HAP-1 (cell line): Measurements from ENCODE around the gene DSCAM.
"Not testable (repeated sequence)": the region's sequence is repeated elsewhere in the genome, so short reads cannot be mapped to it uniquely, and the experiment has no call there.

ENCODE experiments used
- DNase-seq, 2 experiments: peaks; one replicate each; pipeline ENCODE4 v3.0.0-alpha.2; 2016 to 2020; ENCODE audit warnings: low spot score in 2 of 2
- H3K27me3 ChIP-seq: fragments of 250-450 bp; sonication (Bioruptor Pico); 2 replicates; pipeline ENCODE4 v1.5.1; 2020; ENCODE audit warnings: low read depth, mild to moderate bottlenecking, moderate library complexity
- H3K36me3 ChIP-seq: fragments of 250-450 bp; sonication (Bioruptor Pico); replicated peaks from 2 replicates; pipeline ENCODE4 v1.5.1; 2020; ENCODE audit warnings: mild to moderate bottlenecking
- H3K4me1 ChIP-seq: fragments of 250-450 bp; sonication (Bioruptor Pico); 2 replicates; pipeline ENCODE4 v1.5.1; 2020; ENCODE audit warnings: mild to moderate bottlenecking
- H3K4me3 ChIP-seq: fragments of 250-450 bp; sonication (Bioruptor Pico); 2 replicates; pipeline ENCODE4 v1.5.1; 2020; ENCODE audit warnings: mild to moderate bottlenecking, moderate library complexity
- H3K9me3 ChIP-seq: fragments of 250-450 bp; sonication (Bioruptor Pico); 2 replicates; pipeline ENCODE4 v1.5.1; 2020; ENCODE audit warnings: mild to moderate bottlenecking, moderate library complexity
- in situ Hi-C: fragments of 300-500 bp; cut with MboI; formaldehyde crosslinking; loops from 3 replicates; pipeline ENCODE4 v1.14.3; 2020; ENCODE audit warnings: low sequenced_read_pairs, inconsistent platforms, mixed read lengths

DSCAM gene

GRCh38 chr21:40194185-40194980 is 652.6 kb downstream of the DSCAM start:
- Histone ChIP-seq H3K9me3 (peaks cover 4% of the 10 kb centered on the region; the same call in 1 of the 2 replicates), H3K36me3 (no peaks in the 10 kb centered on the region), H3K4me1 (no peaks in the 10 kb centered on the region), H3K27me3 (no peaks in the 10 kb centered on the region), H3K4me3 (no peak overlapping the region)
- in situ Hi-C loops: no loop called here
- no peak for DNase-seq

GRCh38 chr21:40191616-40192015 is 655.3 kb downstream of the DSCAM start:
- Histone ChIP-seq H3K36me3 (no peaks in the 10 kb centered on the region), H3K4me3 (no peak overlapping the region), H3K4me1 (no peaks in the 10 kb centered on the region), H3K9me3 (peaks cover 4% of the 10 kb centered on the region; the same call in 1 of the 2 replicates), H3K27me3 (no peaks in the 10 kb centered on the region)
- no peak for DNase-seq
- in situ Hi-C loops: no loop called here

GRCh38 chr21:40191196-40191595 is 655.8 kb downstream of the DSCAM start:
- no peaks in the 10 kb centered on the region for H3K27me3 ChIP-seq
- no peak for DNase-seq
- in situ Hi-C loops: no loop called here

GRCh38 chr21:40187946-40188654 is 658.9 kb downstream of the DSCAM start:
- in situ Hi-C loops: no loop called here
- no peak overlapping the region for H3K4me3 ChIP-seq
- no peaks in the 10 kb centered on the region for H3K4me1 ChIP-seq
- H3K27me3 ChIP-seq: no peaks in the 10 kb centered on the region
- peaks cover 2% of the 10 kb centered on the region; the same call in 1 of the 2 replicates for H3K9me3 ChIP-seq
- H3K36me3 ChIP-seq: no peaks in the 10 kb centered on the region
- DNase-seq: no peak

More at GRCh38 chr21:40191196-40191595, 655.8 kb downstream of the DSCAM start:
- Histone ChIP-seq H3K4me1 (no peaks in the 10 kb centered on the region), H3K4me3 (no peak overlapping the region), H3K9me3 (peaks cover 4% of the 10 kb centered on the region; the same call in 1 of the 2 replicates), H3K36me3 (no peaks in the 10 kb centered on the region)

GRCh38 chr21:40187244-40187643 is 659.7 kb downstream of the DSCAM start:
- H3K4me3 ChIP-seq: no peak overlapping the region
- in situ Hi-C loops: no loop called here
- no peaks in the 10 kb centered on the region for H3K9me3 ChIP-seq
- no peaks in the 10 kb centered on the region for H3K27me3 ChIP-seq
- no peak for DNase-seq
- no peaks in the 10 kb centered on the region for H3K4me1 ChIP-seq
- H3K36me3 ChIP-seq: no peaks in the 10 kb centered on the region

GRCh38 chr21:40186045-40186444 is 660.9 kb downstream of the DSCAM start:
- Histone ChIP-seq H3K4me3 (no peak overlapping the region), H3K4me1 (no peaks in the 10 kb centered on the region), H3K27me3 (no peaks in the 10 kb centered on the region), H3K36me3 (no peaks in the 10 kb centered on the region), H3K9me3 (no peaks in the 10 kb centered on the region; the same call in 1 of the 2 replicates)
- DNase-seq: no peak
- in situ Hi-C loops: no loop called here

GRCh38 chr21:40185208-40185607 is 661.8 kb downstream of the DSCAM start:
- H3K9me3 ChIP-seq: no peaks in the 10 kb centered on the region; the same call in 1 of the 2 replicates
- H3K4me3 ChIP-seq: no peak overlapping the region
- in situ Hi-C loops: no loop called here
- DNase-seq: no peak
- no peaks in the 10 kb centered on the region for H3K4me1 ChIP-seq
- H3K27me3 ChIP-seq: no peaks in the 10 kb centered on the region
- H3K36me3 ChIP-seq: no peaks in the 10 kb centered on the region

GRCh38 chr21:40182491-40182890 is 664.5 kb downstream of the DSCAM start:
- H3K4me3 ChIP-seq, in situ Hi-C loops, DNase-seq, H3K27me3 ChIP-seq, H3K4me1 ChIP-seq, H3K36me3 ChIP-seq, H3K9me3 ChIP-seq: not testable (repeated sequence)

GRCh38 chr21:40179166-40179565 is 667.8 kb downstream of the DSCAM start:
- H3K9me3 ChIP-seq: no peaks in the 10 kb centered on the region; the same call in 1 of the 2 replicates
- H3K36me3 ChIP-seq: no peaks in the 10 kb centered on the region
- no peaks in the 10 kb centered on the region for H3K27me3 ChIP-seq
- H3K4me1 ChIP-seq: no peaks in the 10 kb centered on the region
- DNase-seq: no peak
- in situ Hi-C loops: no loop called here
- H3K4me3 ChIP-seq: no peak overlapping the region

- in situ Hi-C loops: no loop called here
- DNase-seq: no peak
- H3K4me3 ChIP-seq: no peak overlapping the region
- no peaks in the 10 kb centered on the region for H3K4me1 ChIP-seq
- H3K27me3 ChIP-seq: no peaks in the 10 kb centered on the region
- H3K9me3 ChIP-seq: no peaks in the 10 kb centered on the region; the same call in 1 of the 2 replicates
- H3K36me3 ChIP-seq: no peaks in the 10 kb centered on the region
Measured at GRCh38 chr21:40178726-40179125, 668.2 kb downstream of the DSCAM start.

- Histone ChIP-seq H3K4me3 (no peak overlapping the region), H3K4me1 (no peaks in the 10 kb centered on the region)
- no peak for DNase-seq
Measured at GRCh38 chr21:40177979-40178378, 669.0 kb downstream of the DSCAM start.

GRCh38 chr21:40176724-40177123 is 670.2 kb downstream of the DSCAM start:
- Histone ChIP-seq H3K27me3 (no peaks in the 10 kb centered on the region), H3K9me3 (no peaks in the 10 kb centered on the region; the same call in 1 of the 2 replicates), H3K4me3 (no peak overlapping the region), H3K4me1 (no peaks in the 10 kb centered on the region), H3K36me3 (no peaks in the 10 kb centered on the region)
- DNase-seq: no peak
- in situ Hi-C loops: no loop called here

More at GRCh38 chr21:40177979-40178378, 669.0 kb downstream of the DSCAM start:
- H3K36me3 ChIP-seq: no peaks in the 10 kb centered on the region
- in situ Hi-C loops: no loop called here
- no peaks in the 10 kb centered on the region; the same call in 1 of the 2 replicates for H3K9me3 ChIP-seq
- H3K27me3 ChIP-seq: no peaks in the 10 kb centered on the region

- no peaks in the 10 kb centered on the region for H3K4me1 ChIP-seq
- H3K27me3 ChIP-seq: no peaks in the 10 kb centered on the region
- DNase-seq: no peak
- H3K36me3 ChIP-seq: no peaks in the 10 kb centered on the region
- H3K4me3 ChIP-seq: no peak overlapping the region
- no peaks in the 10 kb centered on the region for H3K9me3 ChIP-seq
- in situ Hi-C loops: no loop called here
Measured at GRCh38 chr21:40173816-40174215, 673.1 kb downstream of the DSCAM start.

GRCh38 chr21:40169971-40170370 is 677.0 kb downstream of the DSCAM start:
- Histone ChIP-seq H3K36me3 (no peaks in the 10 kb centered on the region), H3K4me1 (no peaks in the 10 kb centered on the region), H3K4me3 (no peak overlapping the region), H3K9me3 (no peaks in the 10 kb centered on the region), H3K27me3 (no peaks in the 10 kb centered on the region)
- DNase-seq: no peak
- in situ Hi-C loops: no loop called here
